SJCRH30 (cell line): Measurements from ENCODE around the gene SIK3. TPM values are rescaled to one million over a fixed set of nuclear protein-coding genes. Genes with fewer than 3 reads are reported as not detected.
A peak's percentile ranks its signal among the peaks of the same experiment; 100 is the strongest.
"Not testable (repeated sequence)": the region's sequence is repeated elsewhere in the genome, so short reads cannot be mapped to it uniquely, and the experiment has no call there.

Experiments
- DNase-seq, 2 experiments: peaks; one replicate each; pipeline ENCODE4 v3.0.0-alpha.2; 2015 to 2020
- H3K27ac ChIP-seq: fragments of 250-450 bp; sonication (Bioruptor Pico); 2 replicates; pipeline ENCODE4 v1.5.1; 2020; ENCODE audit warnings: mild to moderate bottlenecking, moderate library complexity
- H3K27me3 ChIP-seq: fragments of 250-450 bp; sonication (Bioruptor Pico); 2 replicates; pipeline ENCODE4 v1.5.1; 2020; ENCODE audit warnings: mild to moderate bottlenecking, moderate library complexity
- H3K36me3 ChIP-seq: fragments of 250-450 bp; sonication (Bioruptor Pico); 2 replicates; pipeline ENCODE4 v1.5.1; 2020; ENCODE audit warnings: mild to moderate bottlenecking, moderate library complexity
- H3K4me1 ChIP-seq: fragments of 250-450 bp; sonication (Bioruptor Pico); 2 replicates; pipeline ENCODE4 v1.5.1; 2020; ENCODE audit warnings: mild to moderate bottlenecking, moderate library complexity
- H3K4me3 ChIP-seq: fragments of 250-450 bp; sonication (Bioruptor Pico); 2 replicates; pipeline ENCODE4 v1.5.1; 2020; ENCODE audit warnings: mild to moderate bottlenecking, moderate library complexity
- H3K9me3 ChIP-seq: fragments of 250-450 bp; sonication (Bioruptor Pico); replicated peaks from 2 replicates; pipeline ENCODE4 v1.5.1; 2020; ENCODE audit warnings: mild to moderate bottlenecking, moderate library complexity
- total RNA-seq: library from RNA; depleted of rRNA; stranded (reverse); fragments of >200 nt; shearing (Covaris generic); gene quantifications from 2 replicates; pipeline ENCODE4 v1.2.3, GENCODE V29; 2014

The SIK3 gene
- total RNA-seq, 1 experiment from 2014 or later, result 10.0 TPM

GRCh38 chr11:117126223-117126965 is 28.2 kb upstream of the SIK3 start:
- DNase-seq, result no peak
- no peaks in the 10 kb centered on the region for H3K4me1 ChIP-seq
- H3K4me3 ChIP-seq, result no peak overlapping the region
- H3K36me3 ChIP-seq, result no peaks in the 10 kb centered on the region
- no peak overlapping the region for H3K27ac ChIP-seq
- H3K9me3 ChIP-seq, result no peaks in the 10 kb centered on the region
- no peaks in the 10 kb centered on the region for H3K27me3 ChIP-seq

DNA sequence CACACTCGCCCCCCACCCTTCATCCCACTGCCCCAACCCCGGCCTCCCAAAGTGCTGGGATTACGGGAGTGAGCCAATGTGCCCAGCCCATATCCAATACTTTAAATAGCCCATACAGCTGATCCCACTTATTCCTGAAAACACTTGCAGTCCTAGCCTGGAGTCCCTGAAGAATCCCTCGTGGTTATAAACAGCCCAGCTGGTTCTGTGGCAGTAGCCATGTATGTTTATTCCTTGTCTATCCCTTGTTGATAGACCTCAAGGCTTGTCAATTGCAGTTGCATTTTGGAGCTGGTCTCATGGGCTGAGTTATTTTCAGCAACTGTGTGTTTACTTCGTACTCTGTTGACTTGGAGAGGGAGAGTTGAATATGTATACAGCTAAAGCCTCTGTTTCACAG is 24.3 kb upstream of the SIK3 start:
- H3K9me3 ChIP-seq, result no peaks in the 10 kb centered on the region
- H3K36me3 ChIP-seq, result no peaks in the 10 kb centered on the region
- H3K27ac ChIP-seq, result no peak overlapping the region
- H3K4me1 ChIP-seq, result no peaks in the 10 kb centered on the region
- H3K27me3 ChIP-seq, result no peaks in the 10 kb centered on the region
- DNase-seq, result no peak
- no peak overlapping the region for H3K4me3 ChIP-seq

DNA sequence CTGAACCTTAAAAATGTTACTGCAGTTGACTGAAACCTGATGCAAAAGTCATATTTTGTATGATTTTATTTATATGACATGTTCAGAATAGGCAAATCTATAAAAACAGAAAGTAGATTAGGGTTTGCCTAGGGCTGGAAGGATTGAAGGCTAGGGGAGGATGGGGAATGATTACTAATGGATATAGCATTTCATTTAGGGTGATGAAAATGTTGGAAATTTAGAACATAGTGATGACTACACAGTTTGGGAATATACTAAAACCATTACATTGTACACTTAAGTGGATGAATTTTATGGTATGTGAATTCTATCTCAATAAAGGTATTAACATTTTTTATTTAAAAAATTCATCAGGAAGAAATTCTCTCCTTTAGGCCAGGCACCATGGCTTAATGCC is 22.9 kb upstream of the SIK3 start:
- Histone ChIP-seq H3K27ac (no peak overlapping the region), H3K9me3 (no peaks in the 10 kb centered on the region), H3K4me3 (no peak overlapping the region), H3K36me3 (no peaks in the 10 kb centered on the region), H3K27me3 (no peaks in the 10 kb centered on the region), H3K4me1 (no peaks in the 10 kb centered on the region)
- no peak for DNase-seq

DNA sequence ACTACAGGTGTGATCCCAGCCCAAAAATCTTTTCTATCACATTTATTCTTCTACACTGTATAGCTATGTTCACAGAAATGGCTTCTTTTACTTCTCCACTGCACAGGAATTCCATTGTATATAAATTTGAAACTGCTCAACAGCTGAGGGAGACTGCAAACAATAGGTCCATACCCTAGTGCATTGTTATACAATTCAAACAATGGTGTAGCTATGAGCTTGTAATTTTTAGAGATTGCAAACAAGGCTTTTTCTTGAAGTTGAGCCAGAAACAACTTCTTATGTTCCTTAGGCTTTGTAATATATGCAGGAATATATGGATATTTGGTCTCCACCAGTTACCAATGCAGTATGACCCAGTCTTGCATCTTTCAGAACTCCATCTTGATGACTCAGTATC is 19.5 kb upstream of the SIK3 start:
- H3K27ac ChIP-seq, result no peak overlapping the region

DNA sequence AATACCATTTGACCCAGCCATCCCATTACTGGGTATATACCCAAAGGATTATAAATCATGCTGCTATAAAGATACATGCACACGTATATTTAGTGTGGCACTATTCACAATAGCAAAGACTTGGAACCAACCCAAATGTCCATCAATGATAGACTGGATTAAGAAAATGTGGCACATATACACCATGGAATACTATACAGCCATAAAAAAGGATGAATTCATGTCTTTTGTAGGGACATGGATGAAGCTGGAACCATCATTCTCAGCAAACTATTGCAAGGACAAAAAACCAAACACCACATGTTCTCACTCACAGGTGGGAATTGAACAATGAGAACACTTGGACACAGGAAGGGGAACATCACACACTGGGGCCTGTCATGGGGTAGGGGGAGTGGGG is 14.7 kb upstream of the SIK3 start:
- H3K27me3 ChIP-seq, H3K9me3 ChIP-seq, H3K4me3 ChIP-seq, H3K27ac ChIP-seq, H3K36me3 ChIP-seq, H3K4me1 ChIP-seq, DNase-seq: not testable (repeated sequence)

More for the DNA sequence above, 19.5 kb upstream of the SIK3 start:
- no peaks in the 10 kb centered on the region for H3K36me3 ChIP-seq
- H3K4me1 ChIP-seq, result no peaks in the 10 kb centered on the region
- H3K9me3 ChIP-seq, result no peaks in the 10 kb centered on the region
- DNase-seq, result no peak
- H3K27me3 ChIP-seq, result no peaks in the 10 kb centered on the region
- H3K4me3 ChIP-seq, result no peak overlapping the region

GRCh38 chr11:117112497-117112896 is 14.3 kb upstream of the SIK3 start:
- H3K27me3 ChIP-seq, H3K4me3 ChIP-seq, H3K36me3 ChIP-seq, DNase-seq, H3K27ac ChIP-seq, H3K9me3 ChIP-seq, H3K4me1 ChIP-seq: not testable (repeated sequence)

DNA sequence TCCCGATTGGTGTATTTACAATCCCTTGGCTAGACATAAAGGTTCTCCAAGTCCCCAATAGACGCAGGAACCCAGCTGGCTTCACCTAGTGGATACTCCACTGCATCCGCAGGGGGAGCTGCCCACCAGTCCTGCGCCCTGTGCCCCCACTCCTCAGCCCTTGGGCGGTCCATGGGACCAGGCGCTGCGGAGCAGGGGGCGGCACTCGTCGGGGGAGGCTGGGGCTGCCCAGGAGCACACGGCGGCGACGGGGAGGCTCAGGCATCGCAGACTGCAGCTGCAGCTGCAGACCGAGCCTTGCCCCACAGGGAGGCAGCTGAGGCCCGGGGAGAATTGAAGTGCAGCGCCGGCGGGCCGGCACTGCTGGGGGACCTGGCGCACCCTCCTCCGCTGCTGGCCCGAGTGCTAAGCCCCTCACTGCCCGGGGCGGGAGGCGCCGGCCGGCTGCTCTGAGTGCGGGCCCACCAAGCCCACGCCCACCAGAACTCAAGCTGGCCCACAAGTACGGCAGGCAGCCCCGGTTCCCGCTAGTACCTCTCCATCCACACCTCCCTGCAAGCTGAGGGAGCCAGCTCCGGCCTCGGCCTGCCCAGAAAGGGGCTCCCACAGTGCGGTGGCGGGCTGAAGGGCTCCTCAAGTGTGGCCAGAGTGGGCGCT is 12.2 kb upstream of the SIK3 start:
- no peak for DNase-seq
- Histone ChIP-seq H3K4me1 (no peaks in the 10 kb centered on the region), H3K36me3 (no peaks in the 10 kb centered on the region), H3K27ac (no peak overlapping the region), H3K4me3 (no peak overlapping the region), H3K9me3 (no peaks in the 10 kb centered on the region), H3K27me3 (no peaks in the 10 kb centered on the region)

- H3K4me1 ChIP-seq, result no peaks in the 10 kb centered on the region
- no peak overlapping the region for H3K27ac ChIP-seq
- H3K9me3 ChIP-seq, result no peaks in the 10 kb centered on the region
- H3K27me3 ChIP-seq, result no peaks in the 10 kb centered on the region
- no peak overlapping the region for H3K4me3 ChIP-seq
- H3K36me3 ChIP-seq, result no peaks in the 10 kb centered on the region
- no peak for DNase-seq
Observed at GRCh38 chr11:117107701-117108590, 9.7 kb upstream of the SIK3 start.

DNA sequence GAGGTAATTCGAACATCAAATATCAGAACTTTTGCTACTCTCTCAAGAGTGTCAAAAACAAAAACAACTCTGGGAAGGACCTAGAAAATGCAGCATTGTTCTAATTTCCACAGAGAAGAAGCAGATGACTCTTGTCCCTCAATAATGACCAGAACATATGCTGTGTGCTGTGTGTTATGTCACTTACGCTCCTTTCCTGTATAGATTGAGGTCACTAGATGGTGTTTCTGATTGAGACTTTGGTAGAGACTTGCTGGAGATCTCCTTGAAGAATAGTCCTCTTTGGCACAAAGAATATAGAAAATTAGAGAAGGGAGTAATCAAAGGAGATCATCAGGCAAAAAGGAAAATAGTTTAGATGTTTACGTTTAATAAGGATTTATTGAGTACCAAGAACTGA is 2.3 kb upstream of the SIK3 start:
- Histone ChIP-seq H3K27me3 (no peaks in the 10 kb centered on the region), H3K9me3 (no peaks in the 10 kb centered on the region), H3K27ac (no peak overlapping the region), H3K4me1 (no peaks in the 10 kb centered on the region; the same call in 1 of the 2 replicates), H3K4me3 (no peak overlapping the region), H3K36me3 (no peaks in the 10 kb centered on the region)
- DNase-seq, result no peak

DNA sequence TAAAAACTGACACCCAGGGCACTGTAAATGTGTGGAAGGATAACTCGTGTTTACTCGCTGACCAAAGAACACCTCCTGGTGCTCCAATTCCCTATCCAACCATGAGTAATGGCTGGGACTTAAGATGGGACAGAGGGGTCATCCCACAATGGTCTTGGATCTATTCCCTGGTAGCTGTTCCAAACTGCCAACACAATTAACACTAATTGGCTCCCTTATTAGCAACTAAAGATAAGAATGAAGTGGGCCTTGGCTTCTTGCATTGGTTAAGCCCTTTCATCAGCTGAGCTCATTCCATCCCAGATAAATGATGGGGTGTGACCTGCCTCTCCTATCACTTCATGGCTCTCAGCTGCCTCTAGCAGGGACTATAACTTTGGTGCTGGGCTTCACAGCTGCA is 1.5 kb upstream of the SIK3 start:
- H3K9me3 ChIP-seq, result no peaks in the 10 kb centered on the region
- H3K4me1 ChIP-seq, result no peaks in the 10 kb centered on the region; the same call in 1 of the 2 replicates
- H3K36me3 ChIP-seq, result no peaks in the 10 kb centered on the region
- no peak overlapping the region for H3K4me3 ChIP-seq
- H3K27ac ChIP-seq, result no peak overlapping the region
- no peak for DNase-seq
- H3K27me3 ChIP-seq, result no peaks in the 10 kb centered on the region

DNA sequence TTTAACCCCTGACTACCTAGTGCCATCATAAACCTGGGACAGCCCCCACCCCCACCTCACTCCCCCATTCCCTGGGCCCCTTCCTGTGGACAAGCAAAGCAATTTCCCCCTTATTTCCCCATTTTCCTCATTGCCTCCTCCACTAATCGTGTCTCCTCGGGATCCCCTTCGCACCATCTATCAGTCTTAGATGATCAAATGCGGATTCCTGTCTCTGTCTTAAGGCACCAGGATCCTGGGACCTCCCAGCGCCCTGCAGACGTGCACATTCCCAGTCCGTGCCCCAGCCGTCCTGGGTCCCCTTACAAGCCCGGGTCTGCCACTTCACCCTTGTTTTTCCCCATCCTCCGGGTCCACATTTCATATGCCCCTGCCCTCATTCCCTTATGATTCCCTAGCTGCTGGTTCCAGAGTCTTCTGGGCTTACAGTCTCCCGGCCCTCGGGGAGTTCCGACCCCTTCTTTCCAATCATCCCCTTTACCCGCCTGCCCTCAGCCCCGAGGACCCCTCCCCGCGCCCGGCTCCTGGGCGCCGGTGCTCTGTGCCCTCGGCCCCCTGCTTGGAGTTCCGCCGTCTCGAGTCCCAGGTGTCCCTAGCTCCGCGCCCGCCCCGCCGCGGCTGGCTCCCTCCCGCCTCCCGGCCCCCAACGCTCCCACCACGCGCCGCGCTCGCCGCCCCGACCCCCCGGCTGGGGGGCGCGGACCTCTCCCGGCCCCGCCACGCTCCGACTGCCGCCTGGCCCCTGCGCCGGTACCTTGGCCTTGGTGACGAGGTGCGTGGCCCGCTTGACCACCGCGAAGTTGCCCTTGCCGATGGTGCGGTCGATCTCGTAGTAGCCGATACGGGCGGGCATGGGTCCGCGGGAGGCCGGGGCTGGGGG is 599 bp downstream of the SIK3 start:
- H3K4me1 ChIP-seq, result no peaks in the 10 kb centered on the region; the same call in 1 of the 2 replicates
- H3K4me3 ChIP-seq, result peak overlapping the region; percentile 74
- H3K36me3 ChIP-seq, result no peaks in the 10 kb centered on the region
- no peak overlapping the region for H3K27ac ChIP-seq
- no peaks in the 10 kb centered on the region for H3K27me3 ChIP-seq
- no peaks in the 10 kb centered on the region for H3K9me3 ChIP-seq
- peak; percentile 18 to 38 for DNase-seq

GRCh38 chr11:117097014-117097388 is 1.2 kb downstream of the SIK3 start:
- Histone ChIP-seq H3K27me3 (no peaks in the 10 kb centered on the region), H3K36me3 (no peaks in the 10 kb centered on the region), H3K9me3 (no peaks in the 10 kb centered on the region), H3K27ac (no peak overlapping the region), H3K4me3 (peak overlapping the region; percentile 74), H3K4me1 (no peaks in the 10 kb centered on the region; the same call in 1 of the 2 replicates)
- no peak for DNase-seq

GRCh38 chr11:117096201-117096991 is 1.8 kb downstream of the SIK3 start:
- Histone ChIP-seq H3K9me3 (no peaks in the 10 kb centered on the region), H3K27ac (no peak overlapping the region), H3K4me3 (no peak overlapping the region), H3K4me1 (no peaks in the 10 kb centered on the region; the same call in 1 of the 2 replicates), H3K36me3 (no peaks in the 10 kb centered on the region), H3K27me3 (no peaks in the 10 kb centered on the region)
- peak in 1 of 2 experiments; percentile 24 for DNase-seq
